GM23338 (cell line): ENCODE data around the gene PHACTR1. TPM values are rescaled to one million over a fixed set of nuclear protein-coding genes. Genes with fewer than 3 reads are reported as not detected.

Experiments used
- ATAC-seq: fragments of 200-7000 bp; cut with Tn5 transposase; 3 replicates; pipeline ENCODE4 v1.9.1; 2020
- DNase-seq: peaks from one replicate; pipeline ENCODE4 v3.0.0-alpha.2; 2015; ENCODE audit warnings: low spot score
- H2AFZ ChIP-seq: fragments of 200-600 bp; sonication (generic); 2 replicates; pipeline ENCODE4 v1.8.0; 2016; ENCODE audit warnings: antibody characterized with exemption, mild to moderate bottlenecking, moderate library complexity
- H3F3A ChIP-seq: fragments of 200-600 bp; sonication (generic); replicated peaks from 2 replicates; pipeline ENCODE4 v1.8.0; 2017; ENCODE audit warnings: antibody characterized with exemption, mixed run types, low read depth
- H3K27ac ChIP-seq: fragments of 200-600 bp; sonication (generic); 2 replicates; pipeline ENCODE4 v1.6.1; 2016; ENCODE audit warnings: low read depth
- H3K27me3 ChIP-seq: fragments of 200-600 bp; sonication (generic); 2 replicates; pipeline ENCODE4 v1.8.0; 2016; ENCODE audit warnings: mild to moderate bottlenecking, mixed run types, moderate library complexity; ENCODE audit not compliant: insufficient read depth
- H3K36me3 ChIP-seq: fragments of 200-600 bp; sonication (generic); 2 replicates; pipeline ENCODE4 v1.8.0; 2016; ENCODE audit warnings: mild to moderate bottlenecking; ENCODE audit not compliant: insufficient read depth
- H3K4me1 ChIP-seq: fragments of 200-600 bp; sonication (generic); 2 replicates; pipeline ENCODE4 v1.8.0; 2016; ENCODE audit warnings: mild to moderate bottlenecking, moderate library complexity; ENCODE audit not compliant: insufficient read depth
- H3K4me2 ChIP-seq: fragments of 200-600 bp; sonication (generic); 2 replicates; pipeline ENCODE4 v1.7.1; 2017; ENCODE audit warnings: mixed run types
- H3K4me3 ChIP-seq: fragments of 200-600 bp; sonication (generic); 2 replicates; pipeline ENCODE4 v1.6.1; 2016; ENCODE audit warnings: mixed run types
- H3K79me2 ChIP-seq: fragments of 200-600 bp; sonication (generic); replicated peaks from 2 replicates; pipeline ENCODE4 v1.8.0; 2017; ENCODE audit warnings: mild to moderate bottlenecking; ENCODE audit not compliant: insufficient read depth
- H3K9me2 ChIP-seq: fragments of 200-600 bp; sonication (generic); 2 replicates; pipeline ENCODE4 v1.8.0; 2017; ENCODE audit not compliant: insufficient read depth
- H4K20me1 ChIP-seq: fragments of 200-600 bp; sonication (generic); replicated peaks from 2 replicates; pipeline ENCODE4 v1.8.0; 2017; ENCODE audit warnings: mild to moderate bottlenecking; ENCODE audit not compliant: insufficient read depth
- H3K27ac Mint-ChIP-seq: 2 replicates; pipeline ENCODE4 v1.8.0; 2020; ENCODE audit warnings: inconsistent platforms, mild to moderate bottlenecking, moderate library complexity, mixed read lengths
- H3K27me3 Mint-ChIP-seq: 3 replicates; pipeline ENCODE4 v1.8.0; 2022; ENCODE audit warnings: low read depth, mild to moderate bottlenecking, moderate library complexity, mixed read lengths, inconsistent platforms; ENCODE audit not compliant: insufficient read depth, poor library complexity
- H3K36me3 Mint-ChIP-seq: 3 replicates; pipeline ENCODE4 v1.8.0; 2021; ENCODE audit warnings: low read depth, mild to moderate bottlenecking, inconsistent platforms, moderate library complexity, mixed read lengths
- H3K4me1 Mint-ChIP-seq: 3 replicates; pipeline ENCODE4 v1.8.0; 2020; ENCODE audit warnings: mild to moderate bottlenecking, inconsistent platforms, mixed read lengths
- H3K4me3 Mint-ChIP-seq: 3 replicates; pipeline ENCODE4 v1.8.0; 2021; ENCODE audit warnings: moderate library complexity, mild to moderate bottlenecking, inconsistent platforms, mixed read lengths
- H3K9me3 Mint-ChIP-seq: 3 replicates; pipeline ENCODE4 v1.8.0; 2020; ENCODE audit warnings: moderate library complexity, mild to moderate bottlenecking, inconsistent platforms, mixed read lengths
- EZH2 ChIP-seq: fragments of 200-600 bp; sonication (generic); IDR thresholded peaks from one replicate; pipeline ENCODE4 v1.8.0; 2017; ENCODE audit warnings: antibody characterized with exemption, mild to moderate bottlenecking, low read depth; ENCODE audit not compliant: unreplicated experiment
- JUNB ChIP-seq: IDR thresholded peaks from one replicate; pipeline ENCODE4 v1.6.1; 2016; ENCODE audit warnings: antibody characterized with exemption; ENCODE audit not compliant: unreplicated experiment
- NANOG ChIP-seq: IDR thresholded peaks from 2 replicates; pipeline ENCODE4 v1.6.1; 2016; ENCODE audit warnings: antibody characterized with exemption, borderline replicate concordance
- STAT1 ChIP-seq: IDR thresholded peaks from one replicate; pipeline ENCODE4 v1.6.1; 2016; ENCODE audit warnings: antibody characterized with exemption; ENCODE audit not compliant: unreplicated experiment
- ZNF114 ChIP-seq: fragments of 250-450 bp; sonication (Bioruptor Pico); IDR thresholded peaks from 2 replicates; pipeline ENCODE4 v1.5.0; 2020; ENCODE audit warnings: mild to moderate bottlenecking, moderate library complexity
- ZNF462 ChIP-seq: fragments of 250-450 bp; sonication (Bioruptor Pico); IDR thresholded peaks from 2 replicates; pipeline ENCODE4 v1.5.0; 2020; ENCODE audit warnings: mild to moderate bottlenecking, moderate library complexity
- polyA plus RNA-seq: library from polyadenylated mRNA; unstranded; fragments of >200 nt; fragmentation: Nextera tagmentation; extraction: Ambion mirVana; gene quantifications from 2 replicates; pipeline ENCODE4 v1.2.1, GENCODE V29; 2016
- total RNA-seq: library from RNA; depleted of rRNA; stranded (reverse); fragments of >200 nt; shearing (Covaris generic); gene quantifications from 2 replicates; pipeline ENCODE4 v1.2.3, GENCODE V29; 2014
- TF ChIP-seq, protein P1 (sequence below), 2 experiments: fragments of 200-600 bp in 1 of 2; sonication (generic) in 1 of 2; conservative IDR thresholded peaks; 2 replicates each; pipeline versions ENCODE4 v1.5.1 to v1.6.1; 2016 to 2017; ENCODE audit warnings: antibody characterized with exemption in 2 of 2, low read depth in 2 of 2, mild to moderate bottlenecking in 2 of 2, moderate library complexity in 1 of 2
- TF ChIP-seq, protein P2 (sequence below): IDR thresholded peaks from 2 replicates; pipeline ENCODE4 v1.6.1; 2016; ENCODE audit warnings: antibody characterized with exemption

PHACTR1 gene
- total and polyA plus RNA-seq, 2 experiments from 2014 or later, result 5.9 to 19.3 TPM

DNA sequence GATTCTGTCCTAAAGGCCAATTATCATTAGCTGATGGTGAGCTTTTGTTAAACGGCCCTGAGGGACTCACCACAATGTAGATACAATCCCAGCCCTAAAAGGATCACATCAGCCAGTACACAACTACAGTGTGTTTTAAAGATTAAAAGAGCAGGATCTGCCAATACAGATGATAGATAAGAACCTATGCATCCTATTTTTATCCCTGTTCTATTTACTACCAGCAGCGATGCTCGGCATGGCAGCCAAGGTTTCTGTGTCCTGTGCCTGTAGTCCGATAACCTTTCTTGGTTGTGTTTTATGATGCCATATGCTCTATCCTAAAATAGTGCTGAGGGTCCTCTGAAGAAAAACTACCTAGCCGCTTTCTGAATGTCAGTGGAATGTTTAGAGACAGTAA lies 289.4 kb downstream of the PHACTR1 start (continued):
- TF ChIP-seq ZNF462 (no peak), ZNF114 (CRISPR knock-in tag) (no peak), JUNB (no peak), EZH2 (no peak)
- TF ChIP-seq, protein P1, sequence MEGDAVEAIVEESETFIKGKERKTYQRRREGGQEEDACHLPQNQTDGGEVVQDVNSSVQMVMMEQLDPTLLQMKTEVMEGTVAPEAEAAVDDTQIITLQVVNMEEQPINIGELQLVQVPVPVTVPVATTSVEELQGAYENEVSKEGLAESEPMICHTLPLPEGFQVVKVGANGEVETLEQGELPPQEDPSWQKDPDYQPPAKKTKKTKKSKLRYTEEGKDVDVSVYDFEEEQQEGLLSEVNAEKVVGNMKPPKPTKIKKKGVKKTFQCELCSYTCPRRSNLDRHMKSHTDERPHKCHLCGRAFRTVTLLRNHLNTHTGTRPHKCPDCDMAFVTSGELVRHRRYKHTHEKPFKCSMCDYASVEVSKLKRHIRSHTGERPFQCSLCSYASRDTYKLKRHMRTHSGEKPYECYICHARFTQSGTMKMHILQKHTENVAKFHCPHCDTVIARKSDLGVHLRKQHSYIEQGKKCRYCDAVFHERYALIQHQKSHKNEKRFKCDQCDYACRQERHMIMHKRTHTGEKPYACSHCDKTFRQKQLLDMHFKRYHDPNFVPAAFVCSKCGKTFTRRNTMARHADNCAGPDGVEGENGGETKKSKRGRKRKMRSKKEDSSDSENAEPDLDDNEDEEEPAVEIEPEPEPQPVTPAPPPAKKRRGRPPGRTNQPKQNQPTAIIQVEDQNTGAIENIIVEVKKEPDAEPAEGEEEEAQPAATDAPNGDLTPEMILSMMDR (conservative IDR thresholded peaks at IDR 0.05; ENCODE audit: low read depth in 2 of 2), result no peak

DNA sequence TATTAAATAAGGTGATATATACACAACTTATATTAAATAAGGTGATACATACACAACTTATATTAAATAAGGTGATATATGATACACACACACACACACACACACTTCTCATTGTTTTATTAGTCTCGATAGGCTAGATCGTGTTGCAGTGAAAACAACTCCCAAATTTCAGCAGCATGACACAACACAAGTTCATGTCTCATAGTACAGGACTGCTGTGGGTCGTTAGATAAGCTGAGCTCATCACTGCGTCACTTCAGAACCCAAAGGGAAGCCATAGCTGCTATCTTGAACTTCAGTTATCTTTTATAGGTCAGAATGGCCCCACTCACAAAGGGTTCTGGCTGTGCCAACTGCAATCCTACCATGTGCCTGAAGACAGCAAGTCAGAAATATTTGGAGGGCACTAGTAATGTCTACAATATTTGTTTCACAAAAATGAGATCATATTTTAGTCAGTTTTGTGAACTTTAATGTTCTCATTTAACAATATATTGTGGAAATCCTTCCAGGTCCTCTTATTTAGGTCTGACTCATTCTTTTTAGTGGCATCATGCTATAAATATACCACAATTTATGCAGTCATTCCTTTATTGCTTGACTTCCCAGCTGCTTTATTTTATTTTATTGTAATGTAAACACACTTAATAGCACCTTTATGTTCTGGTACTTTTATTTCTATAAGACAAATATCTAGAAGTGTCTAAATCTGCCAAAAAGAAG lies 290.2 kb downstream of the PHACTR1 start:
- H3K4me1 Mint-ChIP-seq, result peaks cover 13% of the 10 kb centered on the region

More for the DNA sequence above, 290.2 kb downstream of the PHACTR1 start:
- Mint-ChIP-seq H3K27me3 (no peaks in the 10 kb centered on the region), H3K4me3 (no peak overlapping the region), H3K27ac (no peak overlapping the region), H3K36me3 (no peaks in the 10 kb centered on the region), H3K9me3 (no peaks in the 10 kb centered on the region)
- ATAC-seq, result no peak
- no peak for DNase-seq
- Histone ChIP-seq H2AFZ (no peak overlapping the region), H3K79me2 (no peaks in the 10 kb centered on the region), H3K36me3 (no peaks in the 10 kb centered on the region), H3K4me1 (peaks cover 4% of the 10 kb centered on the region), H3F3A (no peaks in the 10 kb centered on the region), H3K4me2 (no peak overlapping the region), H3K9me2 (no peaks in the 10 kb centered on the region), H3K27me3 (peaks cover 10% of the 10 kb centered on the region), H4K20me1 (no peaks in the 10 kb centered on the region; the same call in 1 of the 2 replicates), H3K4me3 (no peak overlapping the region), H3K27ac (no peak overlapping the region)
- TF ChIP-seq, protein P2, sequence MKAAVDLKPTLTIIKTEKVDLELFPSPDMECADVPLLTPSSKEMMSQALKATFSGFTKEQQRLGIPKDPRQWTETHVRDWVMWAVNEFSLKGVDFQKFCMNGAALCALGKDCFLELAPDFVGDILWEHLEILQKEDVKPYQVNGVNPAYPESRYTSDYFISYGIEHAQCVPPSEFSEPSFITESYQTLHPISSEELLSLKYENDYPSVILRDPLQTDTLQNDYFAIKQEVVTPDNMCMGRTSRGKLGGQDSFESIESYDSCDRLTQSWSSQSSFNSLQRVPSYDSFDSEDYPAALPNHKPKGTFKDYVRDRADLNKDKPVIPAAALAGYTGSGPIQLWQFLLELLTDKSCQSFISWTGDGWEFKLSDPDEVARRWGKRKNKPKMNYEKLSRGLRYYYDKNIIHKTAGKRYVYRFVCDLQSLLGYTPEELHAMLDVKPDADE, result no peak
- TF ChIP-seq NANOG (no peak), STAT1 (no peak)
